GM12872 (cell line): ENCODE data around the gene ZSCAN32.

Source experiments
- TF ChIP-seq, protein P1 (sequence below): IDR thresholded peaks from 3 replicates; pipeline ENCODE4 v1.5.1; 2011; ENCODE audit warnings: low read depth, mild to moderate bottlenecking, low read length, moderate library complexity; ENCODE audit not compliant: insufficient read depth

Gene ZSCAN32

DNA sequence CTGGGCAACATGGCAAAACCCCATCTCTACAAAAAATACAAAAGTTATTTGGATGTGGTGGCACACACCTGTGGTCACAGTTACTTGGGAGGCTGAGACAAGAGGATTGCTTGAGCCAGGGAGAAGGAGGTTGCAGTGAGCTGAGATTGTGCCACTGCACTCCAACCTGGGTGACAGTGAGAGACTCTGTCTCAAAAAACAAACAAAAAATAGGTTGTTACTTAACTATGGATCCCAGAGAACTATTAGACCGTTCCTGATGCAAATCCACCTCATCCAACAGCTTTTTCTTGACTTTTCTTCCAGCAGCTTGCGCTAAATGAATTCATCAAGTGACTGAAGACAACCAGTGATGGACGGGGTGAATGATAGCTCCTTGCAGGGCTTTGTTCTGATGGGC, 45.2 kb downstream of the ZSCAN32 start, which contains the start of gene OR2C1:
OR2C1 (plus strand) TSS at position 301 of the 400 bp plus-strand sequence; CDS start at position 353, 52 bp downstream.
- TF ChIP-seq, protein P1, sequence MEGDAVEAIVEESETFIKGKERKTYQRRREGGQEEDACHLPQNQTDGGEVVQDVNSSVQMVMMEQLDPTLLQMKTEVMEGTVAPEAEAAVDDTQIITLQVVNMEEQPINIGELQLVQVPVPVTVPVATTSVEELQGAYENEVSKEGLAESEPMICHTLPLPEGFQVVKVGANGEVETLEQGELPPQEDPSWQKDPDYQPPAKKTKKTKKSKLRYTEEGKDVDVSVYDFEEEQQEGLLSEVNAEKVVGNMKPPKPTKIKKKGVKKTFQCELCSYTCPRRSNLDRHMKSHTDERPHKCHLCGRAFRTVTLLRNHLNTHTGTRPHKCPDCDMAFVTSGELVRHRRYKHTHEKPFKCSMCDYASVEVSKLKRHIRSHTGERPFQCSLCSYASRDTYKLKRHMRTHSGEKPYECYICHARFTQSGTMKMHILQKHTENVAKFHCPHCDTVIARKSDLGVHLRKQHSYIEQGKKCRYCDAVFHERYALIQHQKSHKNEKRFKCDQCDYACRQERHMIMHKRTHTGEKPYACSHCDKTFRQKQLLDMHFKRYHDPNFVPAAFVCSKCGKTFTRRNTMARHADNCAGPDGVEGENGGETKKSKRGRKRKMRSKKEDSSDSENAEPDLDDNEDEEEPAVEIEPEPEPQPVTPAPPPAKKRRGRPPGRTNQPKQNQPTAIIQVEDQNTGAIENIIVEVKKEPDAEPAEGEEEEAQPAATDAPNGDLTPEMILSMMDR: no peak

DNA sequence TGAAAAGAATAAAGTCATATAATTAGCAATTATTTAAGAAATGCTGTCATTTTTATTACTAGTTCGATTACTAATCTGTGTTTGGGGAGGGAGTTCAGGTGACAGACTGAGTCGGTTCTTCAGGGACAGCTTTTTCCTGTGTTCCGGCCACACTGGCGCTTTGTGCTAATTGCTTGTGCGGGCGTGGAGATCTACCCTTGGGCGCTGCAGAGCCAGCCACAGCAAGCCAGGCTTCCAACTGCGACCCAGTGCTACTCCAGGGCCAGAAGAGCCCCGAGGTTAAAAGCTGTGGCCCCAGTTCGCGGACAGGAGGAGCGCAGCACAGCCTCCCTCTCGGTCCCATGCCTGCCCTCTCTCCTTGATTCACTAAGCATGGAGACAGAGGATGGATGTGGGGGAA, 51.6 kb downstream of the ZSCAN32 start:
- TF ChIP-seq, protein P1: no peak

DNA sequence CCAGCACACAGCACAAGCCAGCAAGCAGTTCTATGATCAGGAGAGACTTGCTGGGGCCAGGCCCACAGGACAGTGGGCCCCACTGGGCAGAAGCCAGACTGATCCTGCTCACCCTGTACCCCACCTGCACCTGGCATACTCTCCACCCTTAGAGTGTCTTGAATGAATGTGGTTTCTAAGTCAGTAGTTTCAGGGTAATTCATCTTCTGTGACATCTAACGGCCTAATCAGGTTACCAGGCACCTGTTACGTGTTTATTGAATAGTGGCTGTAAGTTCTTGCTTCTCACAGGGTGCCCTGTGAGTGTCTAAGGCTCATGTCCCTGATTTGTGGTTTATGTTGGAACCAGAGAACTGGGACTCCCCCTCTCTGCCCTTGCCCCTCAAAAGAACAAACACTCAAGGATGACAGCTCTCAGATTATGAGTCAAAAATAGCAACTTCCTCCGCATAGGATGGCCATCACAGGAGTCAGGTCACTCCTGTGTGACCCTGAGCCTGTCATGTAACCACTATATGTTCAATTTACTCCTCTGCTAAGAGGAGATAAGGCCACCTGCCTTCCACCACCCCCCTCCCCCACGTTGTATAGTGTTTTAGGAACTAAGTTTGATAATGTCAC, 52.1 kb downstream of the ZSCAN32 start:
- TF ChIP-seq, protein P1: no peak

DNA sequence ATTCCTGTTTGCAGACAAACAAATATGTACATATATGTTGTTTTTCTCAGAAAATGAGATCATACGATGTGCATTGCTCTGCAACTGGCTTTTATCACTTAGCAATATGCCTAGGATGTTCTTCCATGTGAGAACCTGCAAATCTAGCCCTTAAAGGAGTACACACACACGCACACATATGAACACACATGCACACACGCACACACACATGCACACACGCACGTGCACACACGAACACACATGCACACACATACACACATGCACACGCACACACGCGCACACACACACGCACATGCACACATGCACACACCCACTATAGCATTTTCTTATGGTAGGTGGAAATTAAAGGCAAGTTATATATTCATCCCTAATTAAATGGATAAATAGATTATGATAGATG, 53.2 kb downstream of the ZSCAN32 start:
- TF ChIP-seq, protein P1: no peak

DNA sequence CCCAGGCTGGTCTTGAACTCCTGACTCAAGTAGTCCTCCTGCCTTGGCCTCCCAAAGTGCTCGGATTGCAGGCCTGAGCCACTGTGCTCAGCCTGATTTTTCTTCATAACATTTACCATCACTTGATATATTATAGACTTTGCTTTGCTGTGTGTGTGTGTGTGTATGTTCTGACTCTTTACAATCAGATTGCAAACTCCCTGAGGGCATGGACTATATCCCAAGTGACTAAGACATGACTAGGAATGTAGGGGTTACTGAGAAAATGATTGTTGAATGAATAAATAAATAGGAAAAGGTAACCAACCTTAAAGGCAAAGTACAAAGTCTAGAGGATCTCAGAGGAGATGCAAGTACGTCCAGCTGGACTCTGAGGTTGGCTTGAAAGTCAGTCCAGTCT, 54.8 kb downstream of the ZSCAN32 start:
- TF ChIP-seq, protein P1: no peak
